HEK293T (cell line): ENCODE data around the gene SLC35F5.
"Not testable (repeated sequence)": the region's sequence is repeated elsewhere in the genome, so short reads cannot be mapped to it uniquely, and the experiment has no call there.

Experiments used
- CTCF ChIA-PET: fragments of 350-600 bp; formaldehyde crosslinking; extraction: SDS; loops from one replicate; lab custom pipeline; 2021; ENCODE audit warnings: antibody characterized with exemption, inconsistent platforms; lab: Yijun Ruan, JAX
- POLR2A ChIA-PET: fragments of 350-600 bp; formaldehyde crosslinking; extraction: SDS; loops from one replicate; lab custom pipeline; 2020; ENCODE audit warnings: antibody characterized with exemption, inconsistent platforms; lab: Yijun Ruan, JAX
- DNase-seq: peaks from one replicate; pipeline ENCODE4 v3.0.0; 2012; ENCODE audit warnings: mixed read lengths; ENCODE audit errors: extremely low spot score
- ARNT ChIP-seq: fragments of 450-650 bp; IDR thresholded peaks from 2 replicates; pipeline ENCODE4 v1.6.1; 2017; ENCODE audit warnings: mild to moderate bottlenecking
- BHLHE40 ChIP-seq: fragments of 450-650 bp; IDR thresholded peaks from 2 replicates; pipeline ENCODE4 v1.6.1; 2016; ENCODE audit warnings: mild to moderate bottlenecking, moderate library complexity, borderline replicate concordance
- CTBP1 ChIP-seq: fragments of 450-650 bp; IDR thresholded peaks from 2 replicates; pipeline ENCODE4 v1.6.1; 2016; ENCODE audit warnings: borderline replicate concordance
- ELF4 ChIP-seq: fragments of 450-650 bp; IDR thresholded peaks from 2 replicates; pipeline ENCODE4 v1.6.1; 2017; ENCODE audit warnings: antibody characterized with exemption
- FOXA1 ChIP-seq: fragments of 450-650 bp; IDR thresholded peaks from 2 replicates; pipeline ENCODE4 v1.6.1; 2016; ENCODE audit warnings: mild to moderate bottlenecking
- FOXK2 ChIP-seq: fragments of 450-650 bp; IDR thresholded peaks from 2 replicates; pipeline ENCODE4 v1.6.1; 2016; ENCODE audit warnings: mild to moderate bottlenecking
- FOXM1 ChIP-seq: fragments of 450-650 bp; IDR thresholded peaks from 2 replicates; pipeline ENCODE4 v1.6.1; 2017; ENCODE audit warnings: mild to moderate bottlenecking, borderline replicate concordance
- HDGF ChIP-seq: fragments of 450-650 bp; IDR thresholded peaks from 2 replicates; pipeline ENCODE4 v1.6.1; 2017; ENCODE audit warnings: antibody characterized with exemption, borderline replicate concordance
- L3MBTL2 ChIP-seq: fragments of 450-650 bp; conservative IDR thresholded peaks from 2 replicates; pipeline ENCODE4 v1.6.1; 2016; ENCODE audit warnings: mild to moderate bottlenecking
- LEF1 ChIP-seq: fragments of 450-650 bp; IDR thresholded peaks from 2 replicates; pipeline ENCODE4 v1.6.1; 2017; ENCODE audit warnings: mild to moderate bottlenecking, borderline replicate concordance
- NFRKB ChIP-seq: fragments of 450-650 bp; IDR thresholded peaks from 2 replicates; pipeline ENCODE4 v1.6.1; 2016; ENCODE audit warnings: mild to moderate bottlenecking, moderate library complexity
- PKNOX1 ChIP-seq: fragments of 450-650 bp; IDR thresholded peaks from 2 replicates; pipeline ENCODE4 v1.6.1; 2016
- SP1 ChIP-seq: fragments of 450-650 bp; IDR thresholded peaks from 2 replicates; pipeline ENCODE4 v1.6.1; 2017
- SUZ12 ChIP-seq: fragments of 450-650 bp; IDR thresholded peaks from 2 replicates; pipeline ENCODE4 v1.6.1; 2016; ENCODE audit warnings: mild to moderate bottlenecking
- TARDBP ChIP-seq: fragments of 450-650 bp; IDR thresholded peaks from 2 replicates; pipeline ENCODE4 v1.6.1; 2016
- ZNF384 ChIP-seq: fragments of 450-650 bp; IDR thresholded peaks from 2 replicates; pipeline ENCODE4 v1.6.1; 2016

SLC35F5 gene

DNA sequence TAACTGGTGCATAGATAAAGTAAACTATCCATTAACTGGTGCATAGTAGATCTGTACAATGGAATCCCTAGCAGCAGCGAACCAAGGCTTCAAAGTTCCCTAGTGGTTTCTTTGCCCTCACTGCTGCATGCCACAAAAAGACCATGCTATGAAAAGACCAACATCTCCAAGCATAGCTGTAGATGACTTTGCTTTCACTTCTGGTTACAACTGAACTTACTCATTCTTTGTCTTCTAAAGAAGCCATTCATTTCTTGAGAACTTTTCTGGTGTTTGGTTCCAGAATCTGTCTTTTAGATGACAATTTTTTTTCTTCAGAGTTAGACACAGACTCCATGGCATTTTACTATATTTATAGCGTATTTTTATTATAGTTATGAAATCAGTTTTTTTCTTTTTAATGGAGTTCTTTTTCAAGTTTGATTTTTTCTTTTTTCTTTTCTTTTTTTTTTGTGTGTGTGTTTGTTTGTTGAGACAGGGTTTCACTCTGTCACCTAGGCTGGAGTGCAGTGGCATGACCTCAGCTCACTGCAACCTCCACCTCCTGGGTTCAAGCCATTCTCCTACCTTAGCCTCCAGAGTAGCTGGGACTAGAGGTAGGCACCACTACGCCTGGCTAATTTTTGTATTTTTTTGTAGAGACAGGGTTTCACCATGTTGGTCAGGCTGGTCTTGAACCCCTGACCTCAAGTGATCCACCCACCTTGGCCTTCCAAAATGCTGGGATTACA lies 63.6 kb downstream of the SLC35F5 start:
- DNase-seq = no peak
- no peak for TF ChIP-seq SUZ12
- no peak for TF ChIP-seq FOXK2
- TF ChIP-seq PKNOX1 = no peak
- TF ChIP-seq SP1 = no peak
- no peak for TF ChIP-seq BHLHE40
- no peak for TF ChIP-seq TARDBP
- TF ChIP-seq FOXM1 = no peak
- TF ChIP-seq ARNT = no peak
- no peak for TF ChIP-seq ZNF384
- no peak for TF ChIP-seq HDGF
- ChIA-PET CTCF (no interaction called here), POLR2A (no interaction called here)

DNA sequence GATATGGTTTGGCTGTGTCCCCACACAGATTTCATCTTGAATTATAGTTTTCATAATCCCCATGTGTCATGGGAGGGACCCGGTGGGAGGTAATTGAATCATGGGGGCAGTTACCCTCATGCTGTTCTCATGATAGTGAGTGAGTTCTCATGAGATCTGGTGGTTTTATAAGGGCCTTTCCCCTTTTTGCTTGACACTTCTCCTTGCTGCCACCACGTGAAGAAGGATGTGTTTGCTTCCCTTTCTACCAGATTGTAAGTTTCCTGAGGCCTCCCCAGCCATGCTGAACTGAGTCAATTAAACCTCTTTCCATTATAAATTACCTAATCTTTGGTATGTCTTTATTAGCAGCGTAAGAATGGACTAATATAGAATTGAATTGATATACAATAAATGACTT lies 65.6 kb downstream of the SLC35F5 start:
- DNase-seq, POLR2A ChIA-PET, CTCF ChIA-PET: not testable (repeated sequence)

- ChIA-PET POLR2A (no interaction called here), CTCF (no interaction called here)
- DNase-seq = no peak
- TF ChIP-seq LEF1 (no peak), SP1 (no peak), BHLHE40 (no peak), FOXM1 (no peak), FOXK2 (no peak), ELF4 (no peak), NFRKB (no peak)
These were observed 69.9 kb downstream of the SLC35F5 start for GRCh38 chr2:113686537-113686936.

GRCh38 chr2:113685471-113685870 lies 71.0 kb downstream of the SLC35F5 start:
- DNase-seq = no peak
- TF ChIP-seq SP1 (no peak), SUZ12 (no peak), FOXA1 (no peak), ELF4 (no peak), FOXM1 (no peak), FOXK2 (no peak), L3MBTL2 (no peak)
- ChIA-PET POLR2A (interaction anchor here (0.8 kb wide), 1 partner anchor 30 kb away, joined by 3 read pairs; no protein-coding TSS in a partner anchor), CTCF (interaction anchor here (0.6 to 1.0 kb wide), 2 partner anchors 15 to 654 kb away, joined by 3 to 5 read pairs; no protein-coding TSS in a partner anchor)

DNA sequence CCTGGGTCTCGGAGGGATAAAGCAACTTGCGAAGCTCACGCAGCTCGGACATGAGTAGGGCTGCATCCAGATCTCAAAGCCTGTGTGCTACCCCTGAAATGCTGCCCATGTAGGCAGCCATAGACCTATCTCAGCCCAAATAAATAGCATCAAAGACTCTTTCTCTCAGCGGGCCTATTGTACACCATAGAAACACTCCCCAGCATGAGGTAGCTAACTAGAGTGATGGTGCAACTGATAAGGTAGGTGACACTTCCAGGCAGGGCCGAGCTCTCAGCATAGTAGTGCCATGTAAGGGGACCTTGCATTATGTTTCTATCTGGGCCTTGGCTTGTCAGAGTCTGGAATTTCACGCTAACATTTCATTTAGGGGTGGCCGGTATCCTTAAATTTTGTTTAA lies 77.0 kb downstream of the SLC35F5 start:
- DNase-seq = no peak
- CTCF ChIA-PET = no interaction called here
- TF ChIP-seq ELF4 (no peak), SP1 (no peak)
- POLR2A ChIA-PET = no interaction called here

DNA sequence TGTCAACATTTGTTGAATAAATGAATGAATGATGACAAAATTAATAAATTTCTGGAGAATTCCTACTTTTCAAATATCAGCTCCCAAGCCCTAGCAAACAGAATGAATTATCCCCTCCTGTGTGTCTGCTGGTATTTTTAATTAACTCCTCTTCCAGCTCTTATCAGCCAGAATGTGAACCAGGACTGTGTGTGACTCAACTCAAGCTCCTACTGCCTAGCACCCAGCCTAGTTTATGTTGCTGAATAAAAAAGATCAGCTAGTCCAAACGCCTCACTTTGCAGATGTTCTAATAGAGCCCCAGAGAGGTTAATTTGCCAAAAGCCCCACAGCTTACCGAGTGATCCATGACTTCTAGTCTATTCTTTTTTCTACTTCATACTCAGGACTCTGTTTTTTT lies 79.1 kb downstream of the SLC35F5 start:
- CTCF ChIA-PET = interaction anchor here (0.6 kb wide), 1 partner anchor 19 kb away, joined by 4 read pairs; no protein-coding TSS in a partner anchor

DNA sequence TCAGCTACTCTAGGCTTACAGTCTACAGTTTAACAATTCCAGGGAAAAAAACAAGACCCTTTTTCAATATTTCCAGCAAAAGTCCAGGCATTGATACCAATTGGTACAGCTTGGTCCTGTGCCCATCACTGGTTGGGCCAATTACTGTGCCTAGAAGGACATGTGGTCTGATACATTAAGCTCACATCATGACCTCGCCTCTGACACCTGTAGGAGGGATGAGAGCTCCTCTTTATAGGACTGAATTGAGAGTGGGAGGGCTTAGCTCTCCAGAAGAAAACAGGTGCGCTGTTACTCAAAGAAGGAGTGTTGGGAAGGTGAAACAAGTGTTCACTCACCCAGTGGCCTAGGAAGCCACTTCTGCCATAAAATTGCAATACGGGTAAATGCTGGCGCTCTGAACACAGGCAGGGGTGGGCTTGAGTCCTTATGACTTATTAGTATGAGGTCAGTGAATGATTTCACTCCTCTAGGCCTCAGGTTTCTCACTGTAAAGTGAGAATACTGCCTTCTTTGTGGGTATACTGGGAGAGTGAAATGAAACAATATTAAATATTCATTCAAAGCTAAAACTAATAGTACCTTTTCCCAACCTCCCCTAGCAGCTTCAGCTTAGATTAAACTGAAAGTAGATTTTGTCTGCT lies 79.7 kb downstream of the SLC35F5 start:
- no peak for DNase-seq
- TF ChIP-seq SUZ12 = no peak
- TF ChIP-seq SP1 = no peak
- TF ChIP-seq ELF4 = no peak
- TF ChIP-seq FOXK2 = no peak
- TF ChIP-seq PKNOX1 = no peak
- TF ChIP-seq HDGF = no peak
- TF ChIP-seq NFRKB = no peak
- no peak for TF ChIP-seq CTBP1
- TF ChIP-seq FOXA1 = no peak
- no peak for TF ChIP-seq LEF1
- no peak for TF ChIP-seq BHLHE40
- no peak for TF ChIP-seq FOXM1
- TF ChIP-seq L3MBTL2 = no peak
- no peak for TF ChIP-seq ARNT
- TF ChIP-seq ZNF384 = no peak
- TF ChIP-seq TARDBP = no peak
- POLR2A ChIA-PET = interaction anchor here (1.5 kb wide), 1 partner anchor 21 kb away, joined by 3 read pairs; no protein-coding TSS in a partner anchor
- CTCF ChIA-PET = interaction anchor here (0.6 kb wide), 2 partner anchors 12 to 19 kb away, joined by 3 to 4 read pairs; no protein-coding TSS in a partner anchor

More for the DNA sequence above, 79.1 kb downstream of the SLC35F5 start:
- TF ChIP-seq FOXA1 = no peak
- TF ChIP-seq FOXK2 = no peak
- TF ChIP-seq L3MBTL2 = no peak
- TF ChIP-seq NFRKB = no peak
- TF ChIP-seq SUZ12 = no peak
- no peak for TF ChIP-seq ARNT
- TF ChIP-seq SP1 = no peak
- no peak for DNase-seq
- POLR2A ChIA-PET = interaction anchor here (1.5 kb wide), 1 partner anchor 21 kb away, joined by 3 read pairs; no protein-coding TSS in a partner anchor
